PC-3 (cell line): Measurements from ENCODE around the gene ASPRV1.

Experiments
- EZH2 ChIP-seq: fragments of 300-600 bp; sonication (generic); IDR thresholded peaks from one replicate; pipeline ENCODE4 v1.6.1; 2017; ENCODE audit warnings: antibody characterized with exemption, mild to moderate bottlenecking, low read length; ENCODE audit not compliant: unreplicated experiment
- TF ChIP-seq, protein P1 (sequence below): fragments of 300-600 bp; sonication (generic); conservative IDR thresholded peaks from 2 replicates; pipeline ENCODE4 v1.5.1; 2017; ENCODE audit warnings: antibody characterized with exemption, low read depth, mild to moderate bottlenecking, low read length

DNA sequence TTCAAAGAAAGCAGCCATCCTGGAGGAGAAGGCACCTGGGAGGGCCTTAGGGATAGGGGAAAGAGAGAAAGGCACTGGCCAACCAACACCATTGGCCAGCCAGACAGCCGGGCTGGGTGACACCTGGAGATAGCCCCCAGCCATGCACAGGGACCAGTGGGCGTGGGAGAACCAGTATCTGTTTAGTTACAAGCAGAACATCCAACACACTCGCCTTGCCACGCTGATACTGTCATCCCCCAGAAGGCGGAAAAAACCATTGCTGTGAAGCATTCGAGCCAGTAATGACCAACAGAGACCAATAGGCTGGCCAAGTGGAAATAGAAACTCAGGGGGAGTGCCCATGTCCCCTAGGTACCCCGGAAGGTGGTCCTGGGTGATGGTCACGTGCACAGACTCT is 15.5 kb downstream of the ASPRV1 start:
- no peak for TF ChIP-seq EZH2
- TF ChIP-seq, protein P1, sequence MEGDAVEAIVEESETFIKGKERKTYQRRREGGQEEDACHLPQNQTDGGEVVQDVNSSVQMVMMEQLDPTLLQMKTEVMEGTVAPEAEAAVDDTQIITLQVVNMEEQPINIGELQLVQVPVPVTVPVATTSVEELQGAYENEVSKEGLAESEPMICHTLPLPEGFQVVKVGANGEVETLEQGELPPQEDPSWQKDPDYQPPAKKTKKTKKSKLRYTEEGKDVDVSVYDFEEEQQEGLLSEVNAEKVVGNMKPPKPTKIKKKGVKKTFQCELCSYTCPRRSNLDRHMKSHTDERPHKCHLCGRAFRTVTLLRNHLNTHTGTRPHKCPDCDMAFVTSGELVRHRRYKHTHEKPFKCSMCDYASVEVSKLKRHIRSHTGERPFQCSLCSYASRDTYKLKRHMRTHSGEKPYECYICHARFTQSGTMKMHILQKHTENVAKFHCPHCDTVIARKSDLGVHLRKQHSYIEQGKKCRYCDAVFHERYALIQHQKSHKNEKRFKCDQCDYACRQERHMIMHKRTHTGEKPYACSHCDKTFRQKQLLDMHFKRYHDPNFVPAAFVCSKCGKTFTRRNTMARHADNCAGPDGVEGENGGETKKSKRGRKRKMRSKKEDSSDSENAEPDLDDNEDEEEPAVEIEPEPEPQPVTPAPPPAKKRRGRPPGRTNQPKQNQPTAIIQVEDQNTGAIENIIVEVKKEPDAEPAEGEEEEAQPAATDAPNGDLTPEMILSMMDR = no peak
